ENCODE results near the gene MGAT5.

The MGAT5 gene

DNA sequence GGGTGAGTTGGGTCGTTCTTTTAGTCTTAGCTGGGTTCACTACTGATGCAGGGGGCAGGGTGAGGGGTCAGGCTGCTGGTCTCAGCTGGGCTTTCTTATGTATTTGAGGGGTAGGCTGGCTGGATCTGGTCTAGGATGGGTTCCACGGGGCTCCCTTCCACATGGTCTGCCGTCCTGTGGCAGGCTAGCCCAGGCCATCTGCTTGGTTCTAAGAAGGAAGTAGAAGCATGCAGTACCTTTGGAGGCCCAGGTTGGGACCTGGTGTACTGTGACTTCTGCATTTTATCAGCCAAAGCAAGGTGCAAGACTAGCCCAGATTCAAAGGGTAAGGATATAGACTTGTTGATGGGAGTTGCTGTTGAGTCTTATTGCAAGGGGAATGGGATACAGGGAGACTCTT lies 35.5 kb upstream of the MGAT5 start:
- TF ChIP-seq, protein P1, sequence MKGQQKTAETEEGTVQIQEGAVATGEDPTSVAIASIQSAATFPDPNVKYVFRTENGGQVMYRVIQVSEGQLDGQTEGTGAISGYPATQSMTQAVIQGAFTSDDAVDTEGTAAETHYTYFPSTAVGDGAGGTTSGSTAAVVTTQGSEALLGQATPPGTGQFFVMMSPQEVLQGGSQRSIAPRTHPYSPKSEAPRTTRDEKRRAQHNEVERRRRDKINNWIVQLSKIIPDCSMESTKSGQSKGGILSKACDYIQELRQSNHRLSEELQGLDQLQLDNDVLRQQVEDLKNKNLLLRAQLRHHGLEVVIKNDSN (IDR thresholded peaks at IDR 0.05) = no peak
- no peak for TF ChIP-seq YY1 (IDR thresholded peaks at IDR 0.05; ENCODE audit: low read depth)
- no peak for TF ChIP-seq CREB1 (IDR thresholded peaks at IDR 0.05; ENCODE audit: low read depth)
- TF ChIP-seq, protein P2, sequence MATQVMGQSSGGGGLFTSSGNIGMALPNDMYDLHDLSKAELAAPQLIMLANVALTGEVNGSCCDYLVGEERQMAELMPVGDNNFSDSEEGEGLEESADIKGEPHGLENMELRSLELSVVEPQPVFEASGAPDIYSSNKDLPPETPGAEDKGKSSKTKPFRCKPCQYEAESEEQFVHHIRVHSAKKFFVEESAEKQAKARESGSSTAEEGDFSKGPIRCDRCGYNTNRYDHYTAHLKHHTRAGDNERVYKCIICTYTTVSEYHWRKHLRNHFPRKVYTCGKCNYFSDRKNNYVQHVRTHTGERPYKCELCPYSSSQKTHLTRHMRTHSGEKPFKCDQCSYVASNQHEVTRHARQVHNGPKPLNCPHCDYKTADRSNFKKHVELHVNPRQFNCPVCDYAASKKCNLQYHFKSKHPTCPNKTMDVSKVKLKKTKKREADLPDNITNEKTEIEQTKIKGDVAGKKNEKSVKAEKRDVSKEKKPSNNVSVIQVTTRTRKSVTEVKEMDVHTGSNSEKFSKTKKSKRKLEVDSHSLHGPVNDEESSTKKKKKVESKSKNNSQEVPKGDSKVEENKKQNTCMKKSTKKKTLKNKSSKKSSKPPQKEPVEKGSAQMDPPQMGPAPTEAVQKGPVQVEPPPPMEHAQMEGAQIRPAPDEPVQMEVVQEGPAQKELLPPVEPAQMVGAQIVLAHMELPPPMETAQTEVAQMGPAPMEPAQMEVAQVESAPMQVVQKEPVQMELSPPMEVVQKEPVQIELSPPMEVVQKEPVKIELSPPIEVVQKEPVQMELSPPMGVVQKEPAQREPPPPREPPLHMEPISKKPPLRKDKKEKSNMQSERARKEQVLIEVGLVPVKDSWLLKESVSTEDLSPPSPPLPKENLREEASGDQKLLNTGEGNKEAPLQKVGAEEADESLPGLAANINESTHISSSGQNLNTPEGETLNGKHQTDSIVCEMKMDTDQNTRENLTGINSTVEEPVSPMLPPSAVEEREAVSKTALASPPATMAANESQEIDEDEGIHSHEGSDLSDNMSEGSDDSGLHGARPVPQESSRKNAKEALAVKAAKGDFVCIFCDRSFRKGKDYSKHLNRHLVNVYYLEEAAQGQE (IDR thresholded peaks at IDR 0.05; ENCODE audit: low read depth) = no peak
- TF ChIP-seq ZBTB7A (IDR thresholded peaks at IDR 0.05; ENCODE audit: low read depth) = no peak
- TF ChIP-seq TCF12 (IDR thresholded peaks at IDR 0.05; ENCODE audit: low read depth) = no peak
- TF ChIP-seq, protein P3, sequence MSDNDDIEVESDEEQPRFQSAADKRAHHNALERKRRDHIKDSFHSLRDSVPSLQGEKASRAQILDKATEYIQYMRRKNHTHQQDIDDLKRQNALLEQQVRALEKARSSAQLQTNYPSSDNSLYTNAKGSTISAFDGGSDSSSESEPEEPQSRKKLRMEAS (IDR thresholded peaks at IDR 0.05) = no peak

DNA sequence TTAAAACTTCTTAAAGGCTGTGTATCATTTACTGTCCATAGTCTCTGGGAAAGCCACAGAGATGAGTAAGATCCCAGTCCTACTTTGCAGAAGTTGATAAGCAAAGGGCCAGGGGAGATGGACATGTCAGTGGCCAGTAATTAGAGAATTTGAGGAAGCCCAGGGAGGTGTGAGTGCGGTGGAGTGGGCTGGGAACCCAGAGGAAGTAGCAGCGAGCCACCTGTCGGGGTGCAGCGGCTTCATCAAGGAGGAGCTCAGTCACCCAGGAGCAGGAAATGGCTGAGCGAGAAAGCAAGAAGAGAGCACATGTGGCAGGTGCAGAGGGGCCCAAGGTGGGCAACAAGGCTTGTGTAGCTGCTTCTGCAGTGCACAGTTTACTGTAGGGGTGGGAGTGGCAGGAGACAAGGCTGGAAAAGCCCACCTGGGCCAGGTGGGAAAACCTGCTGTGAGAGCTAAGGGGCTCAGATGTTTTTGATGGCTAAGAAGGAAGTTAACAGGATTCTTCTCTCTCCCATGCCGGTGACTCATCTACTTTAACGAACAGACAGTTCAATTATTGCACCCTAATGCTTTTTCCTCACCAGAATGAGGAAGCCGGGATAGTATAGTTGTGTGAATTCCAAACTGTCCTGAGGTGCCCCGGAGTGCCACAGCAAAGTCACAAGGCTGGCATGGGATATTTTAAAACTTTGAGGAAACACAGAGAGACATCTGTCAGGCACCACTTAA lies 34.8 kb upstream of the MGAT5 start:
- TF ChIP-seq TAF1 (IDR thresholded peaks at IDR 0.05; ENCODE audit: low read depth) (no peak), YY1 (IDR thresholded peaks at IDR 0.05; ENCODE audit: low read depth) (no peak), CREB1 (IDR thresholded peaks at IDR 0.05; ENCODE audit: low read depth) (no peak), EP300 (IDR thresholded peaks at IDR 0.05; ENCODE audit: borderline replicate concordance) (no peak), TEAD4 (IDR thresholded peaks at IDR 0.05) (no peak), CEBPB (IDR thresholded peaks at IDR 0.05) (no peak), NFIC (IDR thresholded peaks at IDR 0.05) (no peak), EGR1 (IDR thresholded peaks at IDR 0.05) (no peak), ZBTB7A (IDR thresholded peaks at IDR 0.05; ENCODE audit: low read depth) (no peak), RAD21 (IDR thresholded peaks at IDR 0.05; ENCODE audit: low read depth) (no peak), TCF12 (IDR thresholded peaks at IDR 0.05; ENCODE audit: low read depth) (no peak), FOXM1 (IDR thresholded peaks at IDR 0.05; ENCODE audit: borderline replicate concordance, low read depth) (no peak)
- TF ChIP-seq, protein P3 (IDR thresholded peaks at IDR 0.05) = no peak
- TF ChIP-seq, protein P1 (IDR thresholded peaks at IDR 0.05) = no peak
- TF ChIP-seq, protein P2 (IDR thresholded peaks at IDR 0.05; ENCODE audit: low read depth) = no peak

DNA sequence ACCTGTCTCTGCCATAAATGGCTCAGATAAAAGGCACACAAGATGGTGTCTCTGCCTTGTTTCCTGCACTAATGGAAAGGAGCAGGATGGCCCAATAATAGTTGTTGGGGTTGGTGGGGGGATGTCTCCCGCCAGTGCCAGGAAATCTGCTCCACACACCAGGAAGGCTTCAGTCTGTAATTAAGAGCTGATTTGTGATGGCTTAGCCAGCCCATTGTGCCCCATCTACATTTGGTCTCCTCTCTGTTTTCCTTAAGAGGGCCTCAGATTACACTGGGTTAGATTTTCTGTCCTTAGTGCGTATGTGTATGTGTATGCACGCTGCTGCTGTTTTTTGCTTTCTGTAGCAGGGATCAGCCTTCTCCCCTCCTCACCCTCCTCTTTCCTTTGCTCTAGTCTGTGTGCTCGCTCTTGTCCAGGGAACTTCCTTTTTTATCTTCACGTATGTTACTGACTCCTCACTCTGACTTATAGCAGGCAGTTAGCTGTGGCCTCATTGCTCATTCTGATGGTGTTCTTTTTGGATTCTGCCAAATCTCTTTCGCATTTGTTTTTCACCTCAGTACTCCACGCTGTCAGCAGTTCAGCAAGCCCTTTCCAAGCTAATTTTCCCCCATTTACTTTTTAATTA lies 33.4 kb upstream of the MGAT5 start:
- TF ChIP-seq RAD21 (IDR thresholded peaks at IDR 0.05; ENCODE audit: low read depth) (no peak), FOXM1 (IDR thresholded peaks at IDR 0.05; ENCODE audit: borderline replicate concordance, low read depth) (no peak)
- TF ChIP-seq, protein P1 (IDR thresholded peaks at IDR 0.05) = no peak

DNA sequence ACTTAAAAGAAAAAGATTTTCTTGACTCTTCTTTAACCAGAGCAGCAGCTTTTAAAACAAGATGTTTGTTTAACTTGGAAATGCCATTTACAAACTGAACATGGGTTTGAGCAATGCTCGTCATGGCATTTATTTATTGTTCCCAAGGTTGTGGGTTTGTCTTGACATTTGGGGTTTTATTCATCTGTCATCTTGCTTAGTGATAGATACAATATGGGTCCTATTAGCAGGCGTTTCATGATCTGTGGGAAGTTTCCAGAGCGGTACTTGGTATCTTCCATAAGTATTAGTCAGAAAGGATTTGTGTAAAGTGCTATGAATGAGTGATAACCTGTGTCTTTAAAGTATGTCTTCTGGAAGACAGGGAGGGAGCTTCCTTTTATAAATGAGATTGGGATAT lies 29.9 kb upstream of the MGAT5 start:
- TF ChIP-seq TEAD4 (IDR thresholded peaks at IDR 0.05) (no peak), CEBPB (IDR thresholded peaks at IDR 0.05) (no peak), TAF1 (IDR thresholded peaks at IDR 0.05; ENCODE audit: low read depth) (no peak), EP300 (IDR thresholded peaks at IDR 0.05; ENCODE audit: borderline replicate concordance) (no peak), EGR1 (IDR thresholded peaks at IDR 0.05) (no peak), NFIC (IDR thresholded peaks at IDR 0.05) (no peak), ZBTB7A (IDR thresholded peaks at IDR 0.05; ENCODE audit: low read depth) (no peak), RAD21 (IDR thresholded peaks at IDR 0.05; ENCODE audit: low read depth) (no peak), YY1 (IDR thresholded peaks at IDR 0.05; ENCODE audit: low read depth) (no peak), TCF12 (IDR thresholded peaks at IDR 0.05; ENCODE audit: low read depth) (no peak), FOXM1 (IDR thresholded peaks at IDR 0.05; ENCODE audit: borderline replicate concordance, low read depth) (no peak), CREB1 (IDR thresholded peaks at IDR 0.05; ENCODE audit: low read depth) (no peak)
- TF ChIP-seq, protein P1 (IDR thresholded peaks at IDR 0.05) = no peak
- TF ChIP-seq, protein P3 (IDR thresholded peaks at IDR 0.05) = no peak
